ENCODE data around the gene SOX10.

SOX10 gene

GRCh38 chr22:37930952-37931440 lies 53.4 kb downstream of the SOX10 start:
- no peak for TF ChIP-seq CTCF (IDR thresholded peaks at IDR 0.05; ENCODE audit: low read depth, low read length)

GRCh38 chr22:37930270-37930951 lies 53.9 kb downstream of the SOX10 start:
- no peak for DNase-seq (ENCODE audit: extremely low read depth, low read depth)

More at GRCh38 chr22:37930952-37931440, 53.4 kb downstream of the SOX10 start:
- no peak for DNase-seq (ENCODE audit: extremely low read depth, low read depth)

DNA sequence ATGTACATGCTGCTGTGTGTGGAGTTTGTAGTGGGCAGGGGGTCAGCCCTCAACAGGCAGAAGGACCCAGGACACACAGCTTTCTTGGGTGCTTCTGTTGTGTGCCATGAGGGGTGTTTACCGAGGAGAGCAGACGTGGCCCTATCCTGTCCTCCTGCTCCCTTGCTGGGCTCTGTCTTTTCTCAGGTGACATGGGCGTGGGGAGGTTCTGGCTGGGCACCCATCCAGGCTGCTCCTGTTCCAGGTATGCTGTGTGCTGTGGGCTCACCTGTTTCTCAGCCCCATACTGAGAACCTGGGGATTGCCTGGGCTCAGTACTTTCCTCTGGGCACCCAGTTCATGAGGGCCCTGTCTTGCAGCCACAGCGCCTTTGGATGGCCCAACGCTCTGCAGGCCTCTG lies 55.0 kb downstream of the SOX10 start:
- DNase-seq (ENCODE audit: extremely low read depth, low read depth): no peak

More at GRCh38 chr22:37930270-37930951, 53.9 kb downstream of the SOX10 start:
- peak; percentile 55 for TF ChIP-seq CTCF (IDR thresholded peaks at IDR 0.05; ENCODE audit: low read depth, low read length)

GRCh38 chr22:37927637-37927936 lies 56.8 kb downstream of the SOX10 start:
- DNase-seq (ENCODE audit: extremely low read depth, low read depth): no peak
- TF ChIP-seq CTCF (IDR thresholded peaks at IDR 0.05; ENCODE audit: low read depth, low read length): no peak

More for the DNA sequence above, 55.0 kb downstream of the SOX10 start:
- TF ChIP-seq CTCF (IDR thresholded peaks at IDR 0.05; ENCODE audit: low read depth, low read length): no peak

GRCh38 chr22:37926771-37927636 lies 57.4 kb downstream of the SOX10 start:
- no peak for DNase-seq (ENCODE audit: extremely low read depth, low read depth)
- no peak for TF ChIP-seq CTCF (IDR thresholded peaks at IDR 0.05; ENCODE audit: low read depth, low read length)

DNA sequence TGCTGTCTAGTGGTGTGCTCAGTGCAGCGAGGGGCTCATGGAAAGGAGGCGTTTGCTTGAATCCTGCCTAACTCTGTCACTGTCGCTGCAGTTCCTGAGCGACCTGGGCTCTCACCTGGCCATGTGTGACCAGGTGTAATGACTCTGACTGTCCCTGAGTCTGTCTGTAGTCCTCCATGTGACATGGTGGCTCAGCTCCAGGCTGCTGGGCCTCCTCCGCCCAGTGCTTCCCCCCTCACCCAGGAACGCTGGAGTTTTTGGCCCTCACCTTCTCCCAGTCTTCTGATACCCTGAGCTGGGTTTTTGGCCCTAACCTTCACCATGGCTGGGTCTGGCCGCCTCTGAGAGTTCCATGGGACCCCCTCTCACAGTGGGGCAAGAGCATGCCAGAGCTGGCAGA lies 58.0 kb downstream of the SOX10 start:
- no peak for DNase-seq (ENCODE audit: extremely low read depth, low read depth)
- no peak for TF ChIP-seq CTCF (IDR thresholded peaks at IDR 0.05; ENCODE audit: low read depth, low read length)

GRCh38 chr22:37925767-37926166 lies 58.6 kb downstream of the SOX10 start:
- no peak for TF ChIP-seq CTCF (IDR thresholded peaks at IDR 0.05; ENCODE audit: low read depth, low read length)
- DNase-seq (ENCODE audit: extremely low read depth, low read depth): no peak
